ENCODE data around the gene GPC6. TPM values are rescaled to one million over a fixed set of nuclear protein-coding genes. Genes with fewer than 3 reads are reported as not detected.

GPC6 gene
- total RNA-seq, 1 experiment from 2014 or later, result 0.22 TPM

DNA sequence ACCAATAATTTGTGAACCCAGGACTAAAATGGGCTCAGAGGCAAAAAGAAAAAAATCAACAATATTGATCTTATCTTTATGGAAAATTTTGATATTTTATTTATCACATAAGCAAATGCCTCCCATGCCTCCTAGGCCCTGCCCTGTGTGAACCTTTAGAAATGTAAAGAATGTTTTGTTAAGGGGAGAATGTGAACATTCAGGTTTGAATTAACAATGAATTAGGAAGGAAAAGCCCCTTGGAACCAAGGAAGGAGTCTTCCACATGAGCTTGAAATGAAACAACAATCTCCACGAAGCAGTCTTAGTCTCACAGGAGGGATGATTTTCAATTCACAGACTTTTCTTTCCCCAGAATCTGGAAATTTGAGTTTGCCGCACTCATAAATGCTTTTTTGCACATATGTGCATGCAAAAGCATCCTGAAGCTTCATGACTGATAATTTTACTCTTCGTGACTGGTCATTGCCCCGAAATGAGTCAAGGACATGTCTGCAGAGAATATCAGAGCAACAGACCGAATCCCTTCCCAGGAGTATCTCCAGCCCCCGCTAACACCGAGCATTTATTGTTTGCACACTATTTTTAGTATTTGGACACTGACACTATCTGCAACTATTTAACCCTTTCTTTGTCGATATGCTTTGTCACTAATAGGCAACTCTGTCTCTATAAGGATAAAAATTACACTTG is 1117.7 kb downstream of the GPC6 start:
- Histone ChIP-seq H3K9me2 (ENCODE audit: insufficient read depth) (no peaks in the 10 kb centered on the region), H3K4me3 (replicated peaks in 1 of 2; ENCODE audit: low read depth in 1 of 2, low read length in 2 of 2) (no peak overlapping the region), H3K27me3 (ENCODE audit: insufficient read depth, low read length) (no peaks in the 10 kb centered on the region), H3K27ac (ENCODE audit: low read depth, low read length) (no peak overlapping the region), H3K9me3 (ENCODE audit: control insufficient read depth in 1 of 2, insufficient read depth in 1 of 2, low read depth in 1 of 2, low read length in 2 of 2) (no peaks in the 10 kb centered on the region), H4K20me1 (ENCODE audit: insufficient read depth) (no peaks in the 10 kb centered on the region), H3K36me3 (ENCODE audit: control insufficient read depth in 1 of 2, insufficient read depth in 2 of 2, low read length in 2 of 2) (no peaks in the 10 kb centered on the region), H3K79me2 (ENCODE audit: insufficient read depth, low read length) (no peaks in the 10 kb centered on the region), H3K4me1 (ENCODE audit: control insufficient read depth in 1 of 2, insufficient read depth in 2 of 2, low read length in 2 of 2) (no peaks in the 10 kb centered on the region), H3K9ac (ENCODE audit: low read length) (no peak overlapping the region), H2AFZ (ENCODE audit: low read depth, low read length, poor library complexity, severe bottlenecking) (no peak overlapping the region), H3K4me2 (ENCODE audit: low read length) (no peak overlapping the region)
- CTCF ChIA-PET, result no interaction called here
- RAD21 ChIA-PET (ENCODE audit: low non-redundant PET in 1 of 2, low total read pairs in 2 of 2, uncharacterized antibody in 2 of 2, unreplicated experiment in 2 of 2), result no interaction called here
- ATAC-seq, result no peak
- TF ChIP-seq RAD21 (IDR thresholded peaks at IDR 0.05; ENCODE audit: low read depth) (no peak), YY1 (IDR thresholded peaks at IDR 0.05; ENCODE audit: extremely low read depth, insufficient replicate concordance, low read depth, low read length) (no peak), CBX3 (IDR thresholded peaks at IDR 0.05; ENCODE audit: low read depth) (no peak), JUND (IDR thresholded peaks at IDR 0.05) (no peak)
- TF ChIP-seq, protein P1, sequence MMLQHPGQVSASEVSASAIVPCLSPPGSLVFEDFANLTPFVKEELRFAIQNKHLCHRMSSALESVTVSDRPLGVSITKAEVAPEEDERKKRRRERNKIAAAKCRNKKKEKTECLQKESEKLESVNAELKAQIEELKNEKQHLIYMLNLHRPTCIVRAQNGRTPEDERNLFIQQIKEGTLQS (IDR thresholded peaks at IDR 0.05), result no peak
- POLR2A ChIA-PET, result no interaction called here
- BruUV-seq (replicated peaks), result no TSS peak
- intact Hi-C loops (cut with micrococcal nuclease), result no loop called here
- DNase-seq (ENCODE audit: low read depth, low spot score), result no peak

DNA sequence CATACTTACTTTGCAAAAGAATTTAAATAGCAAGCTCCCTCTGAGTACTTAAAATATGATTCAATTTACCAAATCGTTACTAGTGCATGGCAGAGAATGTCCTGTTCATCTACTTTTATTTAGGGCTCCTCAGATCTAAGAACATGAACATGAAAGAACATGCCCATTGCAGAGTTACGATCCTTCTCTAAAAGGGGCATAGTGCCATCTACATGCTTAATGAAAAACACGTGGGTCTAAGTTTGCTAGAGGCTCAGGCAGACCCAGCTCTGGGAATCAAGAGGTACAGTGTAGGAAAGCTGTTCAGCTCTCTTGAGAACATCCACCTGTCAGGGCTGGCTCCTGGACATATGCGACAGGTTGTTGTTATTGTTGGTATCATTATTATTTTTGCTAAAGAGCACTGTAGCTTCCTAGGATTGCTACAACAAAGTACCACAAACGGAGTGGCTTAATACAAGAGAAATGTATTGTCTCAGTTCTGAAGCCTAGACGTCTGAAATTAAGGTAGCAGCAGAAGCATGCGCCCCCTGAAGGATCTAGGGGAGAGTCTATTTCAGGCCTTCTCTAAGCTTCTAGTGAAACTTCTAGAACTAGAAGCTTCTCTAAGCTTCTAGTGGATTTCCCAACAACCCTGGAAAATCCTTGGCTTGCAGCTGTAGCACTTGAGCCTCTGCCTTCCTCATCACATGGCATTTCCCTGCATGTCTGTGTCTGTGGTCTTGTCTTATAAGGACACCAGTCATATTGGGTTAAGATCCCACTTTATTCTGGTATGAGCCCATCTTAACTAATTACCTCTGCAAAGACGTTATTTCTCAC is 1119.0 kb downstream of the GPC6 start:
- H4K20me1 ChIP-seq (ENCODE audit: insufficient read depth), result no peaks in the 10 kb centered on the region
- no peak overlapping the region for H3K9ac ChIP-seq (ENCODE audit: low read length)
- H3K79me2 ChIP-seq (ENCODE audit: insufficient read depth, low read length), result no peaks in the 10 kb centered on the region
- no peaks in the 10 kb centered on the region for H3K4me1 ChIP-seq (ENCODE audit: control insufficient read depth in 1 of 2, insufficient read depth in 2 of 2, low read length in 2 of 2)
- H3K27ac ChIP-seq (ENCODE audit: low read depth, low read length), result no peak overlapping the region
- no peak overlapping the region for H3K4me3 ChIP-seq (replicated peaks in 1 of 2; ENCODE audit: low read depth in 1 of 2, low read length in 2 of 2)
- no peaks in the 10 kb centered on the region for H3K36me3 ChIP-seq (ENCODE audit: control insufficient read depth in 1 of 2, insufficient read depth in 2 of 2, low read length in 2 of 2)
- RAD21 ChIA-PET (ENCODE audit: low non-redundant PET in 1 of 2, low total read pairs in 2 of 2, uncharacterized antibody in 2 of 2, unreplicated experiment in 2 of 2), result no interaction called here
- no peaks in the 10 kb centered on the region for H3K27me3 ChIP-seq (ENCODE audit: insufficient read depth, low read length)
- ATAC-seq (no peak), DNase-seq (ENCODE audit: low read depth, low spot score) (no peak)
- CTCF ChIA-PET, result no interaction called here
- H2AFZ ChIP-seq (ENCODE audit: low read depth, low read length, poor library complexity, severe bottlenecking), result no peak overlapping the region
- BruUV-seq (replicated peaks), result no TSS peak
- POLR2A ChIA-PET, result no interaction called here
- H3K9me3 ChIP-seq (ENCODE audit: control insufficient read depth in 1 of 2, insufficient read depth in 1 of 2, low read depth in 1 of 2, low read length in 2 of 2), result no peaks in the 10 kb centered on the region
- intact Hi-C loops (cut with micrococcal nuclease), result no loop called here
- no peaks in the 10 kb centered on the region for H3K9me2 ChIP-seq (ENCODE audit: insufficient read depth)
- no peak overlapping the region for H3K4me2 ChIP-seq (ENCODE audit: low read length)
- TF ChIP-seq POLR2A (IDR thresholded peaks at IDR 0.05; ENCODE audit: borderline replicate concordance, extremely low read depth, insufficient read depth, insufficient read length) (no peak), YY1 (IDR thresholded peaks at IDR 0.05; ENCODE audit: extremely low read depth, insufficient replicate concordance, low read depth, low read length) (no peak), ELF1 (IDR thresholded peaks at IDR 0.05; ENCODE audit: borderline replicate concordance, low read depth) (no peak), CEBPB (IDR thresholded peaks at IDR 0.05; ENCODE audit: low read depth) (no peak), ZNF274 (IDR thresholded peaks at IDR 0.05; ENCODE audit: low read depth, low read length) (no peak), JUND (IDR thresholded peaks at IDR 0.05) (no peak), EZH2phosphoT487 (IDR thresholded peaks at IDR 0.05; ENCODE audit: borderline replicate concordance) (no peak), FOSL1 (IDR thresholded peaks at IDR 0.05; ENCODE audit: low read depth) (no peak), POLR2AphosphoS5 (IDR thresholded peaks at IDR 0.05; ENCODE audit: low read depth, low read length) (no peak)
- TF ChIP-seq, protein P2, sequence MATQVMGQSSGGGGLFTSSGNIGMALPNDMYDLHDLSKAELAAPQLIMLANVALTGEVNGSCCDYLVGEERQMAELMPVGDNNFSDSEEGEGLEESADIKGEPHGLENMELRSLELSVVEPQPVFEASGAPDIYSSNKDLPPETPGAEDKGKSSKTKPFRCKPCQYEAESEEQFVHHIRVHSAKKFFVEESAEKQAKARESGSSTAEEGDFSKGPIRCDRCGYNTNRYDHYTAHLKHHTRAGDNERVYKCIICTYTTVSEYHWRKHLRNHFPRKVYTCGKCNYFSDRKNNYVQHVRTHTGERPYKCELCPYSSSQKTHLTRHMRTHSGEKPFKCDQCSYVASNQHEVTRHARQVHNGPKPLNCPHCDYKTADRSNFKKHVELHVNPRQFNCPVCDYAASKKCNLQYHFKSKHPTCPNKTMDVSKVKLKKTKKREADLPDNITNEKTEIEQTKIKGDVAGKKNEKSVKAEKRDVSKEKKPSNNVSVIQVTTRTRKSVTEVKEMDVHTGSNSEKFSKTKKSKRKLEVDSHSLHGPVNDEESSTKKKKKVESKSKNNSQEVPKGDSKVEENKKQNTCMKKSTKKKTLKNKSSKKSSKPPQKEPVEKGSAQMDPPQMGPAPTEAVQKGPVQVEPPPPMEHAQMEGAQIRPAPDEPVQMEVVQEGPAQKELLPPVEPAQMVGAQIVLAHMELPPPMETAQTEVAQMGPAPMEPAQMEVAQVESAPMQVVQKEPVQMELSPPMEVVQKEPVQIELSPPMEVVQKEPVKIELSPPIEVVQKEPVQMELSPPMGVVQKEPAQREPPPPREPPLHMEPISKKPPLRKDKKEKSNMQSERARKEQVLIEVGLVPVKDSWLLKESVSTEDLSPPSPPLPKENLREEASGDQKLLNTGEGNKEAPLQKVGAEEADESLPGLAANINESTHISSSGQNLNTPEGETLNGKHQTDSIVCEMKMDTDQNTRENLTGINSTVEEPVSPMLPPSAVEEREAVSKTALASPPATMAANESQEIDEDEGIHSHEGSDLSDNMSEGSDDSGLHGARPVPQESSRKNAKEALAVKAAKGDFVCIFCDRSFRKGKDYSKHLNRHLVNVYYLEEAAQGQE (IDR thresholded peaks at IDR 0.05; ENCODE audit: low read depth), result no peak
- TF ChIP-seq, protein P3, sequence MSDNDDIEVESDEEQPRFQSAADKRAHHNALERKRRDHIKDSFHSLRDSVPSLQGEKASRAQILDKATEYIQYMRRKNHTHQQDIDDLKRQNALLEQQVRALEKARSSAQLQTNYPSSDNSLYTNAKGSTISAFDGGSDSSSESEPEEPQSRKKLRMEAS (IDR thresholded peaks at IDR 0.05), result no peak
